Esophagus muscularis mucosa (tissue), 4 donors: Measurements from ENCODE around the gene DNAH7. TPM values are rescaled to one million over a fixed set of nuclear protein-coding genes. Genes with fewer than 3 reads are reported as not detected.
A peak's percentile ranks its signal among the peaks of the same experiment; 100 is the strongest.

Experiments
- DNase-seq: peaks from one replicate; pipeline ENCODE4 v3.0.0-alpha.2; 2017; ENCODE audit errors: extremely low spot score
- H3K27ac ChIP-seq, 4 donors: fragments of 200-600 bp; sonication (generic); replicated peaks in 1 of 4; 1 replicate in 3 of 4; 2 replicates in 1 of 4; pipeline ENCODE4 v1.5.1; 2016 to 2019; ENCODE audit warnings: mild to moderate bottlenecking in 1 of 4
- H3K27me3 ChIP-seq, 4 donors: fragments of 200-600 bp; sonication (generic); one replicate each; pipeline versions ENCODE4 v1.5.1 to v1.6.0; 2016 to 2019
- H3K36me3 ChIP-seq, 4 donors: fragments of 200-600 bp; sonication (generic); one replicate each; pipeline ENCODE4 v1.5.1; 2016 to 2019
- H3K4me1 ChIP-seq, 4 donors: fragments of 200-600 bp; sonication (generic); one replicate each; pipeline ENCODE4 v1.5.1; 2016 to 2019
- H3K4me3 ChIP-seq, 4 donors: fragments of 200-600 bp; sonication (generic); 1 replicate in 2 of 4; 2 replicates in 2 of 4; pipeline ENCODE4 v1.5.1; 2016 to 2019; ENCODE audit warnings: mild to moderate bottlenecking in 4 of 4, moderate library complexity in 1 of 4
- H3K9me3 ChIP-seq, 4 donors: fragments of 200-600 bp; sonication (generic); 1 replicate in 3 of 4; 2 replicates in 1 of 4; pipeline ENCODE4 v1.5.1; 2016 to 2019
- EP300 ChIP-seq: sonication (generic); formaldehyde crosslinking; IDR thresholded peaks from one replicate; pipeline ENCODE4 v1.6.1; 2017; ENCODE audit warnings: antibody characterized with exemption
- POLR2A ChIP-seq: fragments of 450-650 bp; IDR thresholded peaks from one replicate; pipeline ENCODE4 v1.6.1; 2017; ENCODE audit warnings: antibody characterized with exemption, moderate library complexity, mild to moderate bottlenecking, low read depth
- POLR2AphosphoS5 ChIP-seq, 2 donors: sonication (generic); formaldehyde crosslinking; IDR thresholded peaks; one replicate each; pipeline ENCODE4 v1.6.1; 2017; ENCODE audit warnings: antibody characterized with exemption in 2 of 2
- WGBS: methylation state at CpG from one replicate; pipeline ENCODE4 v1.1.5; 2018; 5-methylcytosine and 5-hydroxymethylcytosine counted together
- intact Hi-C: fragments of 100-400 bp; cut with DNase I; formaldehyde crosslinking; loops from one replicate; pipeline ENCODE4 v1.15.1; 2023
- total RNA-seq, 4 donors: library from RNA; depleted of rRNA; stranded (reverse); fragments of >200 nt; gene quantifications; one replicate each; pipeline versions ENCODE4 v1.1.0 to v1.2.1, GENCODE V29; 2016
- TF ChIP-seq, protein P1 (sequence below), 3 experiments: fragments of 200-600 bp in 2 of 3; fragments of 450-650 bp in 1 of 3; sonication (generic) in 2 of 3; IDR thresholded peaks; one replicate each; pipeline ENCODE4 v1.5.1; 2017 to 2019; ENCODE audit warnings: antibody characterized with exemption in 3 of 3, mild to moderate bottlenecking in 2 of 3, moderate library complexity in 1 of 3

Gene DNAH7
- under 1 TPM; 0.39 to 0.98 (median 0.66) TPM for total RNA-seq

- intact Hi-C loops: no loop called here
Measured at GRCh38 chr2:196068271-196069209, at the start of gene DNAH7. DNAH7 (minus strand) TSS chr2:196068837; CDS start chr2:196068711, 126 bp downstream.

GRCh38 chr2:196117214-196117705 is 48.6 kb upstream of the DNAH7 start:
- intact Hi-C loops: no loop called here
- Histone ChIP-seq H3K9me3 (no peaks in the 10 kb centered on the region), H3K36me3 (no peaks in the 10 kb centered on the region), H3K27ac (no peak overlapping the region), H3K4me1 (no peaks in the 10 kb centered on the region), H3K4me3 (no peak overlapping the region), H3K27me3 (no peaks in the 10 kb centered on the region)
- WGBS: 87% methylated on average over 4 of the region's 4 CpGs
- TF ChIP-seq EP300 (no peak), POLR2AphosphoS5 (IDR thresholded peaks at IDR 0.05) (no peak), POLR2A (no peak)
- TF ChIP-seq, protein P1, sequence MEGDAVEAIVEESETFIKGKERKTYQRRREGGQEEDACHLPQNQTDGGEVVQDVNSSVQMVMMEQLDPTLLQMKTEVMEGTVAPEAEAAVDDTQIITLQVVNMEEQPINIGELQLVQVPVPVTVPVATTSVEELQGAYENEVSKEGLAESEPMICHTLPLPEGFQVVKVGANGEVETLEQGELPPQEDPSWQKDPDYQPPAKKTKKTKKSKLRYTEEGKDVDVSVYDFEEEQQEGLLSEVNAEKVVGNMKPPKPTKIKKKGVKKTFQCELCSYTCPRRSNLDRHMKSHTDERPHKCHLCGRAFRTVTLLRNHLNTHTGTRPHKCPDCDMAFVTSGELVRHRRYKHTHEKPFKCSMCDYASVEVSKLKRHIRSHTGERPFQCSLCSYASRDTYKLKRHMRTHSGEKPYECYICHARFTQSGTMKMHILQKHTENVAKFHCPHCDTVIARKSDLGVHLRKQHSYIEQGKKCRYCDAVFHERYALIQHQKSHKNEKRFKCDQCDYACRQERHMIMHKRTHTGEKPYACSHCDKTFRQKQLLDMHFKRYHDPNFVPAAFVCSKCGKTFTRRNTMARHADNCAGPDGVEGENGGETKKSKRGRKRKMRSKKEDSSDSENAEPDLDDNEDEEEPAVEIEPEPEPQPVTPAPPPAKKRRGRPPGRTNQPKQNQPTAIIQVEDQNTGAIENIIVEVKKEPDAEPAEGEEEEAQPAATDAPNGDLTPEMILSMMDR (IDR thresholded peaks at IDR 0.05): no peak
- DNase-seq: no peak

More at GRCh38 chr2:196068271-196069209, at the start of gene DNAH7:
- DNase-seq: peak; percentile 95
- Histone ChIP-seq H3K9me3 (no peaks in the 10 kb centered on the region), H3K4me1 (peaks cover 0 to 19% (median 13%) of the 10 kb centered on the region in 4 donors), H3K27ac (peak within 1 kb of the TSS; percentile 24 to 79 (median 50)), H3K36me3 (no peaks in the 10 kb centered on the region), H3K4me3 (peak within 1 kb of the TSS; percentile 65 to 86 (median 81)), H3K27me3 (no peaks in the 10 kb centered on the region)
- under 1% methylated on average over 12 of the region's 53 CpGs for WGBS
- TF ChIP-seq EP300: no peak
- TF ChIP-seq, protein P1 (IDR thresholded peaks at IDR 0.05): peak in 1 of 3 experiments; percentile 75
- TF ChIP-seq POLR2AphosphoS5 (IDR thresholded peaks at IDR 0.05): peak; percentile 46 to 53

DNA sequence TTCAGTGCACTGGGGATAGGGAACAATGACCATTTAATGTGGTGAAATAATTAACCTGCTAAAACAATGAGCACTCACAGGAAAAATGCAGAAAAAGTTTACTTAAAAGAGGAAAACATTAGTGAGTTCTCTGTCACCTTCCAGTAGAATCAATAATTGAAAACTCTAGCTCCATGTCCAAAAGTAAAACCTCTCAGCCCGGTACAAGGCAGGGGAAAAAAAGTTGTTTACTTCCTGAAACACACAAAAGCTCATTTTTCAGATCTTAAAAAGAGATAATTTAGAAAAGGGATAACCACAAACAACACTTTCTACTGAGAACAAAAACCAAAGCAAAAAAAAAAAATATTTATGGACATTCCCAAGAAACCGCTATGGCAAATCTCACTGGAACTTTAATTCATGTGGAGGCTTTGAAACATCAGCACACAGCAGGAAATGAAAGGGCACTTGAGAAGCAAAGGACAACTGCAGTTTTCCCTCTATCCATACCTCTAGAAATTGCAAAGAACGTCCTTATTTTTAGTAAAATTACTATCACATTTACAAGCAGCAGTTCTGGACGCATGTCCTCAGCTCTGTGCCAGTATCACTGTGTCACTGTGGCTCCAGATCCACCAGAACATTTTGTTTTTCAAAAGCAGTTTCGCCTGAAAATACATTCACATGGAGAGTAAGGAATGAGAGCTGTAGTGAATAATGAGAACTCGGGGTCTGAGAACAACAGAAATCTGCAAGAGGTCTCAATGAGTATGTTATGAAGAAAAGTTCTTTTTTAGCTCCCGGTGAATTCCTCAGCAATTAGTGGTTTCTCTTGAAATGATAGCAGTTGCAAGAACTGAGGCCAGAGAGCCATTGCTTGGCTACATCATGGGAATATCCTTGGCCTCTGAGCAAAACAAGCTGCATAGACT is 44.7 kb upstream of the DNAH7 start:
- DNase-seq: no peak
- no peaks in the 10 kb centered on the region for H3K27me3 ChIP-seq
- H3K4me1 ChIP-seq: no peaks in the 10 kb centered on the region
- H3K36me3 ChIP-seq: no peaks in the 10 kb centered on the region
- peak overlapping the region in 1 of 4 donors; percentile 35 for H3K27ac ChIP-seq
- WGBS: 38% methylated on average over 7 of the region's 7 CpGs
- no peak overlapping the region for H3K4me3 ChIP-seq
- H3K9me3 ChIP-seq: no peaks in the 10 kb centered on the region
- intact Hi-C loops: no loop called here
- TF ChIP-seq POLR2AphosphoS5 (IDR thresholded peaks at IDR 0.05): no peak
- no peak for TF ChIP-seq POLR2A
- no peak for TF ChIP-seq EP300
- TF ChIP-seq, protein P1 (IDR thresholded peaks at IDR 0.05): no peak

- no peaks in the 10 kb centered on the region for H3K36me3 ChIP-seq
- TF ChIP-seq EP300 (no peak), POLR2AphosphoS5 (IDR thresholded peaks at IDR 0.05) (no peak), POLR2A (no peak)
- TF ChIP-seq, protein P1 (IDR thresholded peaks at IDR 0.05): no peak
- DNase-seq: no peak
- intact Hi-C loops: no loop called here
- H3K4me3 ChIP-seq: no peak overlapping the region
- 84% methylated on average over 5 of the region's 5 CpGs for WGBS
- no peaks in the 10 kb centered on the region for H3K27me3 ChIP-seq
- no peak overlapping the region for H3K27ac ChIP-seq
- H3K4me1 ChIP-seq: no peaks in the 10 kb centered on the region
- H3K9me3 ChIP-seq: no peaks in the 10 kb centered on the region
Measured at GRCh38 chr2:196112418-196113034, 43.9 kb upstream of the DNAH7 start.
